Caco-2 (cell line): ENCODE measurements around the gene RFX3. TPM values are rescaled to one million over a fixed set of nuclear protein-coding genes. Genes with fewer than 3 reads are reported as not detected.

ENCODE experiments used
- BruUV-seq: library from RNA; stranded (reverse); fragments of 400-500 nt; replicated peaks from 2 replicates; lab custom pipeline; 2021; lab: Mats Ljungman, UMichigan
- CTCF ChIA-PET: fragments of 300-600 bp; sonication (Branson Sonifier 250); formaldehyde crosslinking; loops from one replicate; lab custom pipeline; 2022; ENCODE audit warnings: antibody characterized with exemption; lab: Charles Lee
- POLR2A ChIA-PET: fragments of 300-600 bp; sonication (Branson Sonifier 250); formaldehyde crosslinking; loops from one replicate; lab custom pipeline; 2022; ENCODE audit warnings: antibody characterized with exemption; lab: Charles Lee
- DNase-seq, 2 experiments: peaks; one replicate each; pipeline versions ENCODE4 v3.0.0 to v3.0.0-alpha.2; 2020 to 2022
- H3K27me3 ChIP-seq: replicated peaks from 2 replicates; pipeline ENCODE4 v1.6.0; 2011; ENCODE audit warnings: low read length; ENCODE audit not compliant: control insufficient read depth, insufficient read depth
- H3K36me3 ChIP-seq: 2 replicates; pipeline ENCODE4 v1.5.1; 2011; ENCODE audit warnings: low read length; ENCODE audit not compliant: control insufficient read depth, insufficient read depth
- H3K4me1 ChIP-seq: fragments of 250-450 bp; sonication (Bioruptor Pico); 2 replicates; pipeline ENCODE4 v1.5.1; 2020; ENCODE audit warnings: mild to moderate bottlenecking
- H3K4me3 ChIP-seq: 2 replicates; pipeline ENCODE4 v1.5.1; 2011; ENCODE audit warnings: low read depth, mild to moderate bottlenecking, control low read depth, low read length
- H3K9me3 ChIP-seq: fragments of 250-450 bp; sonication (Bioruptor Pico); 2 replicates; pipeline ENCODE4 v1.5.1; 2020; ENCODE audit warnings: mild to moderate bottlenecking, moderate library complexity
- H3K27ac Mint-ChIP-seq: one replicate; pipeline ENCODE4 v1.8.0; 2022; ENCODE audit warnings: mixed read lengths; ENCODE audit not compliant: unreplicated experiment
- H3K27me3 Mint-ChIP-seq: one replicate; pipeline ENCODE4 v1.8.0; 2022; ENCODE audit warnings: mixed read lengths; ENCODE audit not compliant: insufficient read depth, unreplicated experiment
- H3K36me3 Mint-ChIP-seq: one replicate; pipeline ENCODE4 v1.8.0; 2022; ENCODE audit warnings: mild to moderate bottlenecking, mixed read lengths; ENCODE audit not compliant: insufficient read depth, unreplicated experiment
- H3K4me1 Mint-ChIP-seq: one replicate; pipeline ENCODE4 v1.8.0; 2022; ENCODE audit warnings: low read depth, mixed read lengths; ENCODE audit not compliant: unreplicated experiment
- H3K4me3 Mint-ChIP-seq: one replicate; pipeline ENCODE4 v1.8.0; 2022; ENCODE audit warnings: mild to moderate bottlenecking, moderate library complexity, mixed read lengths; ENCODE audit not compliant: unreplicated experiment
- H3K9me3 Mint-ChIP-seq: one replicate; pipeline ENCODE4 v1.8.0; 2022; ENCODE audit warnings: mixed read lengths; ENCODE audit not compliant: unreplicated experiment
- CTCF ChIP-seq, 2 experiments: fragments of 200-600 bp in 1 of 2; IDR thresholded peaks; 1 replicate in 1 of 2; 2 replicates in 1 of 2; pipeline versions ENCODE4 v1.5.1 to v1.8.0; 2011 to 2022; ENCODE audit warnings: antibody characterized with exemption in 1 of 2, control low read depth in 1 of 2, inconsistent platforms in 1 of 2, low read depth in 1 of 2, low read length in 1 of 2, mild to moderate bottlenecking in 1 of 2, moderate library complexity in 1 of 2; ENCODE audit not compliant: insufficient read depth in 1 of 2, severe bottlenecking in 1 of 2, unreplicated experiment in 1 of 2
- intact Hi-C: fragments of 100-400 bp; cut with micrococcal nuclease; formaldehyde crosslinking; loops from one replicate; pipeline ENCODE4 v1.10.0; 2022; ENCODE audit not compliant: unreplicated experiment
- total RNA-seq: library from RNA; stranded (reverse); gene quantifications from 2 replicates; pipeline ENCODE4 v1.2.3, GENCODE V29; 2022

The RFX3 gene
- total RNA-seq, 1 experiment from 2014 or later: 4.2 TPM

DNA sequence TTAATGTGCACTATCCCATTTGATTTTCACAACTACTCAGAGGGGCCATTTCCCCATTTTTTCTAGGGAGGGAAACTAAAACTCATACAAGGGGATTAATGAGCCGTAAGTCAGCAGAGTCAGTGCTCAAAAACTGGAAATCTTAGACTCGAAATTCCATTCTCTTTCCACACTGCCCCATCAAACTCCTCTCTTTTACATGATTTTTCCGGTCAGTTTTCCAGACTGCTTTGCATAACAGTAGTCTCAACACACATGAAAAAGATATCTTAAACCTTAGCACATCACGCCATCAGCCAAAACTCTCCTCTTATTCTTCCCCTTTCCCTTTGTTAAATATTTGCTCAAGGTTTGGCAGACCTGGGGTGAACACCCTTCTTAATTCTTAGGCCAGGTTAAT, 332.0 kb downstream of the RFX3 start:
- Mint-ChIP-seq H3K27me3 (no peaks in the 10 kb centered on the region), H3K36me3 (no peaks in the 10 kb centered on the region), H3K27ac (no peak overlapping the region), H3K9me3 (no peaks in the 10 kb centered on the region), H3K4me3 (no peak overlapping the region), H3K4me1 (no peaks in the 10 kb centered on the region)
- Histone ChIP-seq H3K4me3 (no peak overlapping the region), H3K4me1 (no peaks in the 10 kb centered on the region), H3K36me3 (no peaks in the 10 kb centered on the region), H3K9me3 (no peaks in the 10 kb centered on the region), H3K27me3 (no peaks in the 10 kb centered on the region)
- no TSS peak for BruUV-seq
- no peak for DNase-seq
- intact Hi-C loops: no loop called here
- no peak for TF ChIP-seq CTCF (IDR thresholded peaks at IDR 0.05; ENCODE audit: insufficient read depth in 1 of 2, low read depth in 1 of 2, low read length in 1 of 2, severe bottlenecking in 1 of 2, unreplicated experiment in 1 of 2)
- ChIA-PET CTCF (no interaction called here), POLR2A (no interaction called here)

DNA sequence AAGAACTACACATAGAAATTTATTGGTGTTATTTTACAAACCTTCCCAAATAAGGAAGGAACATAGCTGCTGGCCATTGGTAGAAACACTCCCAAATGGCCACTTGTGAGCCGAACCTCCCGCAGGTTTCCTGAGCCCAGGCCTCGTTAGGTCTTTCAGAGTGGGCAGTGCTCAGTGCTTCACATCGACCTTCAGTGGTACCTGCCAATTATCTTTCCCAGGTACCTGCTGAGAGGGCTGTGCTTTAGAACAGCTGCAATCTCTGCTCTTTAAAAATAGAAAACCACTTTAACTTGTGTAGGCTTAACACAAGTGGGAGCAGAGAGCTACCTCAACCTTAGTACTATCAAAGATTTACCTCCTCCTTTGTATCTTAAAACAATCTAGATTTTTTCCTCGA, 334.1 kb downstream of the RFX3 start:
- H3K4me1 Mint-ChIP-seq: no peaks in the 10 kb centered on the region
- POLR2A ChIA-PET: no interaction called here
- H3K4me3 Mint-ChIP-seq: no peak overlapping the region
- no peaks in the 10 kb centered on the region for H3K36me3 ChIP-seq
- H3K36me3 Mint-ChIP-seq: no peaks in the 10 kb centered on the region
- CTCF ChIA-PET: no interaction called here
- peaks cover 6% of the 10 kb centered on the region for H3K27me3 Mint-ChIP-seq
- no peaks in the 10 kb centered on the region for H3K9me3 ChIP-seq
- no peaks in the 10 kb centered on the region for H3K27me3 ChIP-seq
- no peak for DNase-seq
- no peak overlapping the region for H3K4me3 ChIP-seq
- BruUV-seq: no TSS peak
- no peaks in the 10 kb centered on the region for H3K9me3 Mint-ChIP-seq
- no peaks in the 10 kb centered on the region for H3K4me1 ChIP-seq
- H3K27ac Mint-ChIP-seq: no peak overlapping the region
- intact Hi-C loops: no loop called here
- no peak for TF ChIP-seq CTCF (IDR thresholded peaks at IDR 0.05; ENCODE audit: insufficient read depth in 1 of 2, low read depth in 1 of 2, low read length in 1 of 2, severe bottlenecking in 1 of 2, unreplicated experiment in 1 of 2)

- intact Hi-C loops: no loop called here
- Mint-ChIP-seq H3K36me3 (no peaks in the 10 kb centered on the region), H3K4me1 (no peaks in the 10 kb centered on the region), H3K9me3 (no peaks in the 10 kb centered on the region), H3K27me3 (peaks cover 8% of the 10 kb centered on the region), H3K4me3 (no peak overlapping the region), H3K27ac (no peak overlapping the region)
- no peaks in the 10 kb centered on the region for H3K36me3 ChIP-seq
- H3K4me1 ChIP-seq: no peaks in the 10 kb centered on the region
- ChIA-PET POLR2A (no interaction called here), CTCF (no interaction called here)
- DNase-seq: no peak
- no peak overlapping the region for H3K4me3 ChIP-seq
- H3K27me3 ChIP-seq: no peaks in the 10 kb centered on the region
- H3K9me3 ChIP-seq: no peaks in the 10 kb centered on the region
- BruUV-seq: no TSS peak
- no peak for TF ChIP-seq CTCF (IDR thresholded peaks at IDR 0.05; ENCODE audit: insufficient read depth in 1 of 2, low read depth in 1 of 2, low read length in 1 of 2, severe bottlenecking in 1 of 2, unreplicated experiment in 1 of 2)
Observed at GRCh38 chr9:3189113-3189861, 336.5 kb downstream of the RFX3 start.
